Adipocyte (in vitro differentiated cells): Measurements from ENCODE around the gene TCF23.
"Not testable (repeated sequence)": the region's sequence is repeated elsewhere in the genome, so short reads cannot be mapped to it uniquely, and the experiment has no call there.

ENCODE experiments used
- DNase-seq: peaks from one replicate; pipeline ENCODE4 v3.0.0-alpha.2; 2015; ENCODE audit warnings: low read depth
- H3K27me3 ChIP-seq: replicated peaks from 2 replicates; pipeline ENCODE4 v1.7.0; 2013; ENCODE audit warnings: mild to moderate bottlenecking, low read length, moderate library complexity; ENCODE audit not compliant: control insufficient read depth, insufficient read depth
- H3K36me3 ChIP-seq: 2 replicates; pipeline ENCODE4 v1.7.0; 2013; ENCODE audit warnings: low read length, mild to moderate bottlenecking, moderate library complexity; ENCODE audit not compliant: control insufficient read depth, insufficient read depth, severe bottlenecking
- H3K4me1 ChIP-seq: 2 replicates; pipeline ENCODE4 v1.7.0; 2013; ENCODE audit warnings: mild to moderate bottlenecking, low read length, moderate library complexity; ENCODE audit not compliant: control insufficient read depth, insufficient read depth
- H3K4me3 ChIP-seq: 2 replicates; pipeline ENCODE4 v1.7.0; 2013; ENCODE audit warnings: mild to moderate bottlenecking, low read length, moderate library complexity
- H3K9ac ChIP-seq: 2 replicates; pipeline ENCODE4 v1.7.0; 2013; ENCODE audit warnings: mild to moderate bottlenecking, low read length, moderate library complexity
- H3K9me3 ChIP-seq: 2 replicates; pipeline ENCODE4 v1.7.0; 2013; ENCODE audit warnings: mild to moderate bottlenecking, low read length, moderate library complexity; ENCODE audit not compliant: control insufficient read depth

The TCF23 gene

GRCh38 chr2:27118525-27119329 is 30.1 kb upstream of the TCF23 start, which contains the start of gene CGREF1:
Gene CGREF1 (minus strand): TSS chr2:27119128. CDS start chr2:27104366, 14,762 bp downstream.
- Histone ChIP-seq H3K36me3 (no peaks in the 10 kb centered on the region), H3K4me3 (peak within 1 kb of the TSS; percentile 78), H3K9me3 (no peaks in the 10 kb centered on the region), H3K9ac (peak within 1 kb of the TSS; percentile 79), H3K27me3 (peaks cover 10% of the 10 kb centered on the region), H3K4me1 (peaks cover 7% of the 10 kb centered on the region)
- peak; percentile 40 for DNase-seq

GRCh38 chr2:27119330-27119670 is 29.5 kb upstream of the TCF23 start:
- peak overlapping the region; percentile 78 for H3K4me3 ChIP-seq
- DNase-seq, H3K27me3 ChIP-seq, H3K9me3 ChIP-seq, H3K36me3 ChIP-seq, H3K4me1 ChIP-seq: not testable (repeated sequence)
- H3K9ac ChIP-seq: peak overlapping the region; percentile 79

DNA sequence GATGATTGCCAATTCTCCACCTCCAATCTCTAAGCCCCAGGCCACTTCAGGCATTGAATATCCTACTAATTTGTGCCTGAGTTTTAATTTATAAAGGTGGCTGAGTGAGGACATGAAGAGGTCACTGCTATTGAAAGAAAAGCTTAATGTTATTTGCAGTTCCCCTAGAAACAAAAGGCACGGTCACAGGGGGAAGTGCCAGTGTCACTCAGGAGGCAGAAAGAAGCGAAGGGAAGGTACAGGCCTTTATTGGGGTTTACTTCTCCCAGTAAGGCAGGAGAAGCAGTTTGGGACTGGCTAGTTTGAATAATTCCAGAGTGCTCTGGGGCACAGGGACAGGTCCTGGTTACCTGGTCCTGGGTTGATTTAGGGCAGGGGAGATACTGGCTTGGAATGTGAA is 26.9 kb upstream of the TCF23 start:
- Histone ChIP-seq H3K4me3 (no peak overlapping the region), H3K36me3 (no peaks in the 10 kb centered on the region), H3K4me1 (peaks cover 17% of the 10 kb centered on the region), H3K9ac (no peak overlapping the region), H3K9me3 (no peaks in the 10 kb centered on the region), H3K27me3 (peaks cover 10% of the 10 kb centered on the region)
- DNase-seq: no peak

GRCh38 chr2:27122791-27123190 is 26.0 kb upstream of the TCF23 start:
- no peaks in the 10 kb centered on the region for H3K36me3 ChIP-seq
- peaks cover 10% of the 10 kb centered on the region for H3K27me3 ChIP-seq
- peak overlapping the region; percentile 80 for H3K4me3 ChIP-seq
- H3K4me1 ChIP-seq: peaks cover 17% of the 10 kb centered on the region
- H3K9me3 ChIP-seq: no peaks in the 10 kb centered on the region
- H3K9ac ChIP-seq: no peak overlapping the region
- no peak for DNase-seq

DNA sequence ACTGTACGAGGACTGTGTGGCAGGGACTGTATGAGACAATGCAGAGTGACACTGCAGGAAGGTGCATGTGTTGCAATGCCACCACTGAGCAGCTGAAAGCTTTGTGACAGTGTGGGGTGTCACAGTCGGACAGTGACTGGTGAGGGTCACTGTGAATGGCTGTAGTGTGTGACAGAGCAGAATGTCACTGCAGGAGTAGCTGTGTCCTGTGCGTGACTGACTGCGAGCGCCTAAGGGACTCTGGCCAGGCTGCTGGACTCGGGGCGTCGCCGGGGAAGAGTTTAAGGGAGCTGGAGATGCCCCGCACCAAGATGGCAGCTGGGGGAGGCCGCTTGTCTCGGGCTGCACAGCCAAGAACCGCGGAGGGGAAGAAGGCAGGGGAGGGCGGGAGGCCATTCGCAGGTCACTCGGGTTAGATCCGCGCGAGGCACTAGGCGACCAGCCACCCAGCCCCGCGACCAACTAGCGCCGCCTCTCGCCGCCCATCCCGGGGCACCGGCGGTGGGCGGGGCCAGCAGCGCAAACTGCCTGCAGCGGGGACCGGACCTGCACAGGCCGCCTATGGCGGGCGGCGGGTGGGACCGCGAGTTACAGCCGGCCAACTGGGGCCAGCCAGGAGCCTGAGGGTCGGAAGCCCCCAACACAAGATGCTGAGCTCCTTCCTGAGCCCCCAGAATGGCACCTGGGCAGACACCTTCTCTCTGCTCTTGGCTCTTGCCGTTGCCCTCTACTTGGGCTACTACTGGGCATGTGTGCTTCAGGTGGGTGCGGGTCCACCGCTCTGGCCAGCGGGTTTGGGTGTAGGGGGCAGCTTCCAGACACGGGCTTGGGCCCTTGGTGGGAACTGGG is 25.3 kb upstream of the TCF23 start, which contains the start of gene ABHD1:
Gene ABHD1 (plus strand): TSS at position 514 of the 849 bp plus-strand sequence. CDS start 134 bp downstream, at position 648.
- Histone ChIP-seq H3K36me3 (no peaks in the 10 kb centered on the region), H3K4me3 (peak within 1 kb of the TSS; percentile 80), H3K9me3 (no peaks in the 10 kb centered on the region), H3K27me3 (peaks cover 7% of the 10 kb centered on the region), H3K4me1 (peaks cover 14% of the 10 kb centered on the region), H3K9ac (peak within 1 kb of the TSS; percentile 79)
- peak; percentile 59 for DNase-seq

- Histone ChIP-seq H3K27me3 (peaks cover 7% of the 10 kb centered on the region), H3K9ac (no peak overlapping the region), H3K4me1 (peaks cover 13% of the 10 kb centered on the region), H3K4me3 (no peak overlapping the region), H3K36me3 (peaks cover 10% of the 10 kb centered on the region), H3K9me3 (no peaks in the 10 kb centered on the region)
- no peak for DNase-seq
These were observed 23.7 kb upstream of the TCF23 start for GRCh38 chr2:27125104-27125503.

- Histone ChIP-seq H3K9me3 (no peaks in the 10 kb centered on the region), H3K27me3 (peaks cover 7% of the 10 kb centered on the region), H3K4me3 (no peak overlapping the region), H3K4me1 (peaks cover 14% of the 10 kb centered on the region), H3K36me3 (peaks cover 22% of the 10 kb centered on the region), H3K9ac (peak overlapping the region; percentile 6)
- DNase-seq: no peak
These were observed 22.5 kb upstream of the TCF23 start for GRCh38 chr2:27126252-27126710.

GRCh38 chr2:27127883-27128667 is 20.7 kb upstream of the TCF23 start:
- peaks cover 40% of the 10 kb centered on the region for H3K36me3 ChIP-seq
- no peaks in the 10 kb centered on the region for H3K27me3 ChIP-seq
- H3K4me1 ChIP-seq: peaks cover 31% of the 10 kb centered on the region
- DNase-seq: no peak
- no peak overlapping the region for H3K4me3 ChIP-seq
- H3K9ac ChIP-seq: no peak overlapping the region
- no peaks in the 10 kb centered on the region for H3K9me3 ChIP-seq

DNA sequence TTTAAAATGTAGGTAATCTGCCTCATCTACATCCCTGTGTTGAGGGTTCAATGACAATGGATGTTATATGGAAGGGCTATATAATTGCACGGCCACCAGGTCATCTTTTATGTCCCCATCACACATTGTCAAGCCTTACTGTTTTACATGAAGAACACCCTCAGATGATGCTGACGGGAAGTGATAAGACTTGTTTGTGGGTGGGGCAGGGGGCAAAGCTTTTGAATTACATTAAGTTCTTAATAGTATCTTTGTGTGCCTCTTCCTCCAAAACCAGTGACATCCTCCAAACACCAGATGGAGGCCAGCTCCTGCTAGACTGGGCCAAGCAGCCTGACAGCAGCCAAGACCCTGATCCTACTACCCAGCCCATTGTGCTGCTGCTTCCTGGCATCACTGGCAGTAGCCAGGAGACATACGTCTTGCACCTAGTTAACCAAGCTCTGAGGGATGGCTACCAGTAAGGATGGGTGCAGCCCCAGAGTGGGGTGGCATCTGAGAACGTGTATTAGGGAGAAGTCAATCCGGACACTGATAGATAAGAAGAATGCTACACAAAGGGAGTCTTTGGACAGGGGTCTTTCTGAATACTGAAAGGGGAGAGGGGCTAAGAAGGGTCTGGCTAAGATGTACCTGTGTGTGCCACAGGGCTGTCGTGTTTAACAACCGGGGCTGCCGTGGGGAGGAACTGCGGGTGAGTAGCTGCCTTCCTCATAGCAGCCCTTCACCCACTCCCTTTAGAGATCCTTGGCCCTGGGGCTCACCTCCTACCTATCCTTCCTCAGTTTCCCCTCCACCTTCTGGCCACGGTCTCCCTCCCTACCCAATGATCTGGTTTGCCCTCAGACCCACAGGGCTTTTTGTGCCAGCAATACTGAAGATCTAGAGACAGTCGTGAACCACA is 19.9 kb upstream of the TCF23 start:
- Histone ChIP-seq H3K36me3 (peaks cover 41% of the 10 kb centered on the region), H3K27me3 (no peaks in the 10 kb centered on the region), H3K4me1 (peaks cover 33% of the 10 kb centered on the region), H3K9ac (peak overlapping the region; percentile 5), H3K4me3 (no peak overlapping the region), H3K9me3 (no peaks in the 10 kb centered on the region)
- DNase-seq: no peak

DNA sequence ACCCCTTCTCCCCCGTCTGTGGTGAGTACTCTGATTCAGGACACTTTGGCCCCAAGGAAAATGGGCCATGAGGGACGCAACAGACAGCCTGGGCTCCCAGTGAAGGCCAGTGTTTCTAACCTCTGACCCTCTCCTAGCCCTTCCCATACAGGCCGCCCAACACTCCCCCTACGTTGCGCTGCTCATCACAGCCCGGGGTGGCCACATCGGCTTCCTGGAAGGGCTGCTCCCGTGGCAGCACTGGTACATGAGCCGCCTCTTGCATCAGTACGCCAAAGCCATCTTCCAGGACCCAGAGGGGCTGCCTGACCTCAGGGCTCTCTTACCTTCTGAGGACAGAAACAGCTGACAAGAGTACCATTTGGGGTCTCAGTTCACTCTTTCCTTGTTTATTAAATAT is 18.4 kb upstream of the TCF23 start:
- Histone ChIP-seq H3K9me3 (no peaks in the 10 kb centered on the region), H3K36me3 (peaks cover 41% of the 10 kb centered on the region), H3K9ac (no peak overlapping the region), H3K4me1 (peaks cover 33% of the 10 kb centered on the region), H3K27me3 (no peaks in the 10 kb centered on the region), H3K4me3 (no peak overlapping the region)
- DNase-seq: no peak
